HCT116 (cell line): ENCODE results near the gene EXOC6B. TPM values are rescaled to one million over a fixed set of nuclear protein-coding genes. Genes with fewer than 3 reads are reported as not detected.

Source experiments
- ATAC-seq: fragments of 200-7000 bp; cut with Tn5 transposase; 2 replicates; pipeline ENCODE4 v1.9.1; 2020; ENCODE audit warnings: mild to moderate bottlenecking, moderate library complexity
- BruUV-seq: library from RNA; stranded (reverse); fragments of 400-500 nt; replicated peaks from 2 replicates; lab custom pipeline; 2021; lab: Mats Ljungman, UMichigan
- CTCF ChIA-PET: fragments of 300-600 bp; sonication (Branson Sonifier 250); formaldehyde crosslinking; loops from one replicate; lab custom pipeline; 2021; ENCODE audit warnings: antibody characterized with exemption; lab: Charles Lee
- POLR2A ChIA-PET: fragments of 300-600, 350-600 bp; sonication (Branson Sonifier 250); formaldehyde crosslinking; loops from one replicate; lab custom pipeline; 2021; ENCODE audit warnings: antibody characterized with exemption; lab: Charles Lee
- RAD21 ChIA-PET, 2 experiments: fragments of 300-600 bp; sonication (Branson Sonifier 250); formaldehyde crosslinking; loops; one replicate each; lab custom pipeline; 2023; ENCODE audit warnings: low total read pairs in 2 of 2; ENCODE audit not compliant: uncharacterized antibody in 2 of 2, unreplicated experiment in 2 of 2, low non-redundant PET in 1 of 2; lab: Charles Lee
- DNase-seq: peaks from one replicate; pipeline ENCODE4 v3.0.0-alpha.2; 2010; ENCODE audit warnings: low read depth, low spot score
- H2AFZ ChIP-seq: fragments of 200-600 bp; shearing (Covaris generic), sonication (generic); 2 replicates; pipeline ENCODE4 v1.6.1; 2017; ENCODE audit warnings: low read depth, mixed run types, mixed read lengths, antibody characterized with exemption, low read length; ENCODE audit not compliant: poor library complexity, severe bottlenecking
- H3K27ac ChIP-seq: 2 replicates; pipeline ENCODE4 v1.5.1; 2012; ENCODE audit warnings: low read depth, low read length
- H3K27me3 ChIP-seq: fragments of 200-600 bp; sonication (generic); 2 replicates; pipeline ENCODE4 v1.6.1; 2016; ENCODE audit warnings: mixed run types, low read length, mixed read lengths; ENCODE audit not compliant: insufficient read depth
- H3K36me3 ChIP-seq, 2 experiments: fragments of 200-500 bp in 1 of 2; fragments of 200-600 bp in 1 of 2; sonication (Bioruptor generic) in 1 of 2; sonication (generic) in 1 of 2; 2 replicates each; pipeline versions ENCODE4 v1.5.1 to v1.6.1; 2014 to 2016; ENCODE audit warnings: low read length in 2 of 2, inconsistent platforms in 1 of 2, mixed read lengths in 1 of 2, mixed run types in 1 of 2; ENCODE audit not compliant: insufficient read depth in 2 of 2, control insufficient read depth in 1 of 2
- H3K4me1 ChIP-seq, 2 experiments: fragments of 200-600 bp in 1 of 2; sonication (generic) in 1 of 2; 2 replicates each; pipeline versions ENCODE4 v1.5.1 to v1.6.1; 2012 to 2017; ENCODE audit warnings: low read length in 2 of 2, inconsistent platforms in 1 of 2, mild to moderate bottlenecking in 1 of 2, mixed read lengths in 1 of 2, mixed run types in 1 of 2, moderate library complexity in 1 of 2; ENCODE audit not compliant: insufficient read depth in 2 of 2, control insufficient read depth in 1 of 2
- H3K4me2 ChIP-seq: fragments of 200-600 bp; sonication (generic); 2 replicates; pipeline ENCODE4 v1.6.1; 2017; ENCODE audit warnings: mixed run types, low read length, mixed read lengths
- H3K4me3 ChIP-seq, 2 experiments: fragments of 200-600 bp in 1 of 2; sonication (generic) in 1 of 2; replicated peaks in 1 of 2; 2 replicates each; pipeline ENCODE4 v1.5.1; 2011 to 2016; ENCODE audit warnings: low read length in 2 of 2, control low read depth in 1 of 2, low read depth in 1 of 2, mild to moderate bottlenecking in 1 of 2, mixed read lengths in 1 of 2, mixed run types in 1 of 2
- H3K79me2 ChIP-seq: fragments of 200-600 bp; sonication (generic); 2 replicates; pipeline ENCODE4 v1.6.1; 2017; ENCODE audit warnings: mild to moderate bottlenecking, mixed run types, low read length, moderate library complexity, mixed read lengths; ENCODE audit not compliant: insufficient read depth
- H3K9ac ChIP-seq: fragments of 200-600 bp; sonication (generic); 2 replicates; pipeline ENCODE4 v1.6.1; 2016; ENCODE audit warnings: low read length, mixed read lengths
- H3K9me2 ChIP-seq: fragments of 200-600 bp; sonication (generic), shearing (Covaris generic); 2 replicates; pipeline ENCODE4 v1.6.1; 2017; ENCODE audit warnings: mixed run types, mild to moderate bottlenecking, moderate library complexity; ENCODE audit not compliant: insufficient read depth
- H3K9me3 ChIP-seq, 2 experiments: fragments of 200-500 bp in 1 of 2; fragments of 200-600 bp in 1 of 2; sonication (Bioruptor generic) in 1 of 2; sonication (generic) in 1 of 2; 2 replicates each; pipeline ENCODE4 v1.6.1; 2014 to 2017; ENCODE audit warnings: low read length in 2 of 2, mixed read lengths in 2 of 2, inconsistent platforms in 1 of 2, low read depth in 1 of 2, mild to moderate bottlenecking in 1 of 2, mixed run types in 1 of 2, moderate library complexity in 1 of 2; ENCODE audit not compliant: control insufficient read depth in 1 of 2, insufficient read depth in 1 of 2
- H4K20me1 ChIP-seq: fragments of 200-600 bp; sonication (generic), shearing (Covaris generic); 2 replicates; pipeline ENCODE4 v1.6.1; 2017; ENCODE audit warnings: mixed run types, mild to moderate bottlenecking, moderate library complexity; ENCODE audit not compliant: insufficient read depth
- ATF3 ChIP-seq: IDR thresholded peaks from 2 replicates; pipeline ENCODE4 v1.6.1; 2012
- CBX3 ChIP-seq: IDR thresholded peaks from 2 replicates; pipeline ENCODE4 v1.6.1; 2012; ENCODE audit warnings: low read depth
- CEBPB ChIP-seq: IDR thresholded peaks from 2 replicates; pipeline ENCODE4 v1.6.1; 2012; ENCODE audit warnings: low read depth
- CTCF ChIP-seq, 3 experiments: fragments of 200-600 bp in 1 of 3; sonication (generic) in 1 of 3; IDR thresholded peaks in 2 of 3; conservative IDR thresholded peaks in 1 of 3; 2 replicates each; pipeline ENCODE4 v1.5.1; 2012 to 2017; ENCODE audit warnings: low read depth in 2 of 3, low read length in 2 of 3, antibody characterized with exemption in 1 of 3, borderline replicate concordance in 1 of 3, control low read depth in 1 of 3, mild to moderate bottlenecking in 1 of 3, mixed read lengths in 1 of 3, mixed run types in 1 of 3, moderate library complexity in 1 of 3; ENCODE audit not compliant: insufficient read depth in 1 of 3
- EGR1 ChIP-seq: IDR thresholded peaks from 2 replicates; pipeline ENCODE4 v1.6.1; 2012; ENCODE audit warnings: low read depth
- EZH2 ChIP-seq: fragments of 200-600 bp; sonication (generic); IDR thresholded peaks from 2 replicates; pipeline ENCODE4 v1.6.1; 2017; ENCODE audit warnings: antibody characterized with exemption, mixed run types
- EZH2phosphoT487 ChIP-seq: fragments of 200-600 bp; IDR thresholded peaks from 2 replicates; pipeline ENCODE4 v1.6.1; 2018; ENCODE audit warnings: antibody characterized with exemption, borderline replicate concordance
- JUND ChIP-seq: IDR thresholded peaks from 2 replicates; pipeline ENCODE4 v1.6.1; 2012
- POLR2AphosphoS5 ChIP-seq: IDR thresholded peaks from 2 replicates; pipeline ENCODE4 v1.6.1; 2011; ENCODE audit warnings: mild to moderate bottlenecking, low read depth, low read length, moderate library complexity
- RAD21 ChIP-seq: IDR thresholded peaks from 2 replicates; pipeline ENCODE4 v1.6.1; 2012; ENCODE audit warnings: low read depth, mild to moderate bottlenecking
- SIN3A ChIP-seq: IDR thresholded peaks from 2 replicates; pipeline ENCODE4 v1.6.1; 2012; ENCODE audit warnings: low read depth
- SRF ChIP-seq: IDR thresholded peaks from 2 replicates; pipeline ENCODE4 v1.6.1; 2012; ENCODE audit warnings: low read depth
- YY1 ChIP-seq: IDR thresholded peaks from 2 replicates; pipeline ENCODE4 v1.6.1; 2011; ENCODE audit warnings: low read length, low read depth, moderate library complexity, mild to moderate bottlenecking; ENCODE audit not compliant: insufficient replicate concordance; ENCODE audit errors: extremely low read depth
- ZBTB33 ChIP-seq: IDR thresholded peaks from 2 replicates; pipeline ENCODE4 v1.6.1; 2011; ENCODE audit warnings: mild to moderate bottlenecking, low read length, moderate library complexity; ENCODE audit not compliant: insufficient replicate concordance; ENCODE audit errors: extremely low read depth
- ZFX ChIP-seq: fragments of 450-650 bp; IDR thresholded peaks from 2 replicates; pipeline ENCODE4 v1.6.1; 2017
- intact Hi-C: fragments of 100-400 bp; cut with micrococcal nuclease; formaldehyde crosslinking; loops from 2 replicates; pipeline ENCODE4 v1.10.0; 2022
- total RNA-seq: library from RNA; stranded (reverse); gene quantifications from one replicate; pipeline ENCODE4 v1.2.1, GENCODE V29; 2021; ENCODE audit not compliant: unreplicated experiment

EXOC6B gene
- total RNA-seq, 1 experiment from 2014 or later = 25.4 TPM

GRCh38 chr2:72154386-72154975 lies 671.4 kb downstream of the EXOC6B start (continued):
- TF ChIP-seq EZH2phosphoT487 = no peak

GRCh38 chr2:72153924-72154323 lies 671.9 kb downstream of the EXOC6B start:
- no TSS peak for BruUV-seq
- DNase-seq (no peak), ATAC-seq (no peak)
- Histone ChIP-seq H3K4me3 (no peak overlapping the region), H3K9ac (no peak overlapping the region), H2AFZ (no peak overlapping the region), H3K4me1 (peaks cover 4 to 16% of the 10 kb centered on the region in 2 experiments; a peak in 3 of 4 replicates), H3K9me2 (no peaks in the 10 kb centered on the region), H3K36me3 (no peaks in the 10 kb centered on the region), H3K27me3 (no peaks in the 10 kb centered on the region), H3K79me2 (no peaks in the 10 kb centered on the region), H4K20me1 (no peaks in the 10 kb centered on the region), H3K27ac (no peak overlapping the region), H3K9me3 (no peaks in the 10 kb centered on the region), H3K4me2 (no peak overlapping the region)
- CTCF ChIA-PET = no interaction called here
- RAD21 ChIA-PET = no interaction called here
- no peak for TF ChIP-seq SRF
- no peak for TF ChIP-seq ATF3
- TF ChIP-seq CBX3 = no peak
- no peak for TF ChIP-seq EZH2
- TF ChIP-seq POLR2AphosphoS5 = no peak
- no peak for TF ChIP-seq EGR1
- TF ChIP-seq RAD21 = no peak
- no peak for TF ChIP-seq SIN3A
- no peak for TF ChIP-seq CEBPB
- no peak for TF ChIP-seq JUND
- no peak for TF ChIP-seq ZFX
- no peak for TF ChIP-seq CTCF (IDR thresholded peaks at IDR 0.05 in 2 of 3, conservative IDR thresholded peaks at IDR 0.05 in 1 of 3; ENCODE audit: borderline replicate concordance in 1 of 3, insufficient read depth in 1 of 3, low read depth in 2 of 3, low read length in 2 of 3)
- TF ChIP-seq ZBTB33 = no peak
- TF ChIP-seq YY1 = no peak
- POLR2A ChIA-PET = no interaction called here
- intact Hi-C loops = loop anchor here (5.0 kb wide), 1 partner anchor 542 kb away; no protein-coding TSS in a partner anchor
